ENCODE data around the gene HK1.
A peak's percentile ranks its signal among the peaks of the same experiment; 100 is the strongest.

DNA sequence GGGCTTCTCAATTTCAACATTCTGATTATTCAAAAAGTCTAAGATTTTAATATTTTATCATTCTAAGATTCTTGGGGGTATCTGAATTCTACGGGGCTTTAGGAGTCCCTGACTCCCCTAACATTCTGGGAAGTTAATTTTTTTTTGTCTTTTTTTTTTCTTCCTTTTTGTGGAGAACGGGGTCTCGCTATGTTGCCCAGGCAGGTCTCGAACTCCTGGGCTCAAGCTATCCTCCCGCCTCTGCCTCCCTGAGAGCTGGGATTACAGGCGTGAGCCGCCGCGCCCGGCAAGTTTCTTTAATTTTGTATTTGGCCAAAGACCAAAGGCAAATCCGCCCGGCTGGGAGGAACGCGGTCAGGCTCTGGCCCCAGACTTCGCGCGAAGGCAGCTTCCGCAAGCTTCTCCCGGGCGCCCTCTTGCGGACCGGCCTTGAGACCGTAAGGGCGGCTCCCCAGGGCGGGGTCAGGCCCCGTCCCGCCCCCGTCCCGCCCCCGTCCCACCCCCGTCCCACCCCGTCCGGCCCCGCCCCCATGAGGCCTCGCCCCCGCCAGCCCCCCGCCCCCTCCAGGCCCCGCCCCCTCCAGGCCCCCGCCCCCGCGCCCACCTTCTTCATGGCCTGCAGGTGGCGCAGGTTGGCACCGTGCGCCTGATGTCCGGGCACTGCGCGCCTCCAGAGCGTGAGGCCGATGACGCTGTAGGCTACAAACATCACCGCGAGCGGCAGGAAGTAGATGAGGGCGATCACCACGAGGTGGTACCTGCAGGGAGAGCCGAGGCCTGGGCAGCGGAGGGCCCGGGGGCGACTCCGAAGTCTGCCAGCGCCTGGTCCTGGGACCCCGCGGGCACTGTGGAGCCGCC, 130.3 kb downstream of the HK1 start:
- TF ChIP-seq, protein P1, sequence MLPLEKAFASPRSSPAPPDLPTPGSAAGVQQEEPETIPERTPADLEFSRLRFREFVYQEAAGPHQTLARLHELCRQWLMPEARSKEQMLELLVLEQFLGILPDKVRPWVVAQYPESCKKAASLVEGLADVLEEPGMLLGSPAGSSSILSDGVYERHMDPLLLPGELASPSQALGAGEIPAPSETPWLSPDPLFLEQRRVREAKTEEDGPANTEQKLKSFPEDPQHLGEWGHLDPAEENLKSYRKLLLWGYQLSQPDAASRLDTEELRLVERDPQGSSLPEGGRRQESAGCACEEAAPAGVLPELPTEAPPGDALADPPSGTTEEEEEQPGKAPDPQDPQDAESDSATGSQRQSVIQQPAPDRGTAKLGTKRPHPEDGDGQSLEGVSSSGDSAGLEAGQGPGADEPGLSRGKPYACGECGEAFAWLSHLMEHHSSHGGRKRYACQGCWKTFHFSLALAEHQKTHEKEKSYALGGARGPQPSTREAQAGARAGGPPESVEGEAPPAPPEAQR (CRISPR knock-in tag; IDR thresholded peaks at IDR 0.05) = no peak
- TF ChIP-seq, protein P2, sequence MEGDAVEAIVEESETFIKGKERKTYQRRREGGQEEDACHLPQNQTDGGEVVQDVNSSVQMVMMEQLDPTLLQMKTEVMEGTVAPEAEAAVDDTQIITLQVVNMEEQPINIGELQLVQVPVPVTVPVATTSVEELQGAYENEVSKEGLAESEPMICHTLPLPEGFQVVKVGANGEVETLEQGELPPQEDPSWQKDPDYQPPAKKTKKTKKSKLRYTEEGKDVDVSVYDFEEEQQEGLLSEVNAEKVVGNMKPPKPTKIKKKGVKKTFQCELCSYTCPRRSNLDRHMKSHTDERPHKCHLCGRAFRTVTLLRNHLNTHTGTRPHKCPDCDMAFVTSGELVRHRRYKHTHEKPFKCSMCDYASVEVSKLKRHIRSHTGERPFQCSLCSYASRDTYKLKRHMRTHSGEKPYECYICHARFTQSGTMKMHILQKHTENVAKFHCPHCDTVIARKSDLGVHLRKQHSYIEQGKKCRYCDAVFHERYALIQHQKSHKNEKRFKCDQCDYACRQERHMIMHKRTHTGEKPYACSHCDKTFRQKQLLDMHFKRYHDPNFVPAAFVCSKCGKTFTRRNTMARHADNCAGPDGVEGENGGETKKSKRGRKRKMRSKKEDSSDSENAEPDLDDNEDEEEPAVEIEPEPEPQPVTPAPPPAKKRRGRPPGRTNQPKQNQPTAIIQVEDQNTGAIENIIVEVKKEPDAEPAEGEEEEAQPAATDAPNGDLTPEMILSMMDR (IDR thresholded peaks at IDR 0.05) = peak; percentile 62
- TF ChIP-seq, protein P3, sequence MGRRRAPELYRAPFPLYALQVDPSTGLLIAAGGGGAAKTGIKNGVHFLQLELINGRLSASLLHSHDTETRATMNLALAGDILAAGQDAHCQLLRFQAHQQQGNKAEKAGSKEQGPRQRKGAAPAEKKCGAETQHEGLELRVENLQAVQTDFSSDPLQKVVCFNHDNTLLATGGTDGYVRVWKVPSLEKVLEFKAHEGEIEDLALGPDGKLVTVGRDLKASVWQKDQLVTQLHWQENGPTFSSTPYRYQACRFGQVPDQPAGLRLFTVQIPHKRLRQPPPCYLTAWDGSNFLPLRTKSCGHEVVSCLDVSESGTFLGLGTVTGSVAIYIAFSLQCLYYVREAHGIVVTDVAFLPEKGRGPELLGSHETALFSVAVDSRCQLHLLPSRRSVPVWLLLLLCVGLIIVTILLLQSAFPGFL (CRISPR knock-in tag; IDR thresholded peaks at IDR 0.05; ENCODE audit: borderline replicate concordance) = no peak
- TF ChIP-seq NFYB (CRISPR knock-in tag; conservative IDR thresholded peaks at IDR 0.05; ENCODE audit: low read depth) = no peak
- peak; percentile 75 for TF ChIP-seq SP1 (CRISPR knock-in tag; conservative IDR thresholded peaks at IDR 0.05)
- TF ChIP-seq, protein P4, sequence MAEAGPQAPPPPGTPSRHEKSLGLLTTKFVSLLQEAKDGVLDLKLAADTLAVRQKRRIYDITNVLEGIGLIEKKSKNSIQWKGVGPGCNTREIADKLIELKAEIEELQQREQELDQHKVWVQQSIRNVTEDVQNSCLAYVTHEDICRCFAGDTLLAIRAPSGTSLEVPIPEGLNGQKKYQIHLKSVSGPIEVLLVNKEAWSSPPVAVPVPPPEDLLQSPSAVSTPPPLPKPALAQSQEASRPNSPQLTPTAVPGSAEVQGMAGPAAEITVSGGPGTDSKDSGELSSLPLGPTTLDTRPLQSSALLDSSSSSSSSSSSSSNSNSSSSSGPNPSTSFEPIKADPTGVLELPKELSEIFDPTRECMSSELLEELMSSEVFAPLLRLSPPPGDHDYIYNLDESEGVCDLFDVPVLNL (CRISPR knock-in tag; IDR thresholded peaks at IDR 0.05; ENCODE audit: borderline replicate concordance, low read depth) = no peak
- TF ChIP-seq, protein P5, sequence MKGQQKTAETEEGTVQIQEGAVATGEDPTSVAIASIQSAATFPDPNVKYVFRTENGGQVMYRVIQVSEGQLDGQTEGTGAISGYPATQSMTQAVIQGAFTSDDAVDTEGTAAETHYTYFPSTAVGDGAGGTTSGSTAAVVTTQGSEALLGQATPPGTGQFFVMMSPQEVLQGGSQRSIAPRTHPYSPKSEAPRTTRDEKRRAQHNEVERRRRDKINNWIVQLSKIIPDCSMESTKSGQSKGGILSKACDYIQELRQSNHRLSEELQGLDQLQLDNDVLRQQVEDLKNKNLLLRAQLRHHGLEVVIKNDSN (CRISPR knock-in tag; IDR thresholded peaks at IDR 0.05) = no peak
- TF ChIP-seq CBFB (CRISPR knock-in tag; IDR thresholded peaks at IDR 0.05; ENCODE audit: low read depth) = no peak
- TF ChIP-seq, protein P6, sequence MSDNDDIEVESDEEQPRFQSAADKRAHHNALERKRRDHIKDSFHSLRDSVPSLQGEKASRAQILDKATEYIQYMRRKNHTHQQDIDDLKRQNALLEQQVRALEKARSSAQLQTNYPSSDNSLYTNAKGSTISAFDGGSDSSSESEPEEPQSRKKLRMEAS (CRISPR knock-in tag; IDR thresholded peaks at IDR 0.05) = peak; percentile 96
- no peak for TF ChIP-seq HMGA2 (CRISPR knock-in tag; IDR thresholded peaks at IDR 0.05)
